ENCODE measurements around the gene ODAD3.
A peak's percentile ranks its signal among the peaks of the same experiment; 100 is the strongest.
"Not testable (repeated sequence)": the region's sequence is repeated elsewhere in the genome, so short reads cannot be mapped to it uniquely, and the experiment has no call there.

Gene ODAD3

GRCh38 chr19:11401808-11402543, 32.9 kb downstream of the ODAD3 start:
- DNase-seq: no peak

GRCh38 chr19:11400798-11401197, 34.1 kb downstream of the ODAD3 start:
- no peak for DNase-seq

- no peak for DNase-seq
These were observed 35.3 kb downstream of the ODAD3 start for GRCh38 chr19:11399667-11400066.

GRCh38 chr19:11397089-11397610, 37.8 kb downstream of the ODAD3 start:
- DNase-seq: no peak

- DNase-seq: no peak
These were observed 43.8 kb downstream of the ODAD3 start for GRCh38 chr19:11390933-11391680.

- no peak for DNase-seq
These were observed 44.6 kb downstream of the ODAD3 start for GRCh38 chr19:11390359-11390758.

GRCh38 chr19:11387162-11388034, 47.5 kb downstream of the ODAD3 start:
- DNase-seq: no peak

- no peak for DNase-seq
These were observed 50.2 kb downstream of the ODAD3 start for GRCh38 chr19:11384778-11385129.

- no peak for DNase-seq
These were observed 51.2 kb downstream of the ODAD3 start for GRCh38 chr19:11383706-11384048.

- DNase-seq: peak; percentile 56
These were observed 51.8 kb downstream of the ODAD3 start for GRCh38 chr19:11382898-11383705.

GRCh38 chr19:11380653-11381537, 54.0 kb downstream of the ODAD3 start:
- DNase-seq: peak; percentile 97

GRCh38 chr19:11379857-11380350, 55.0 kb downstream of the ODAD3 start:
- no peak for DNase-seq

GRCh38 chr19:11379269-11379845, 55.6 kb downstream of the ODAD3 start:
- DNase-seq: not testable (repeated sequence)

GRCh38 chr19:11378319-11379189, 56.4 kb downstream of the ODAD3 start:
- DNase-seq: peak; percentile 30

- DNase-seq: no peak
These were observed 57.2 kb downstream of the ODAD3 start for GRCh38 chr19:11377756-11378155.

- peak; percentile 28 for DNase-seq
These were observed 57.7 kb downstream of the ODAD3 start for GRCh38 chr19:11377237-11377636.

- DNase-seq: peak; percentile 80
These were observed 59.6 kb downstream of the ODAD3 start for GRCh38 chr19:11375143-11375948.

GRCh38 chr19:11374433-11375142, 60.3 kb downstream of the ODAD3 start, which contains the start of gene SWSAP1:
Gene SWSAP1 (plus strand): TSS chr19:11374666. CDS start chr19:11374681, 15 bp downstream.
- peak; percentile 97 for DNase-seq
